HG02763 (cell line): ENCODE measurements around the gene LPP.

Source experiments
- ATAC-seq: cut with Tn5 transposase; IDR thresholded peaks from one replicate; pipeline ENCODE4 v1.9.1; 2021; ENCODE audit warnings: mild to moderate bottlenecking, moderate library complexity; ENCODE audit not compliant: unreplicated experiment

Gene LPP

GRCh38 chr3:188134856-188135255 lies 19.1 kb upstream of the LPP start:
- ATAC-seq = no peak

- ATAC-seq = no peak
These were observed 18.7 kb upstream of the LPP start for GRCh38 chr3:188135271-188135670.

- ATAC-seq = no peak
These were observed 16.9 kb upstream of the LPP start for GRCh38 chr3:188137051-188137450.

DNA sequence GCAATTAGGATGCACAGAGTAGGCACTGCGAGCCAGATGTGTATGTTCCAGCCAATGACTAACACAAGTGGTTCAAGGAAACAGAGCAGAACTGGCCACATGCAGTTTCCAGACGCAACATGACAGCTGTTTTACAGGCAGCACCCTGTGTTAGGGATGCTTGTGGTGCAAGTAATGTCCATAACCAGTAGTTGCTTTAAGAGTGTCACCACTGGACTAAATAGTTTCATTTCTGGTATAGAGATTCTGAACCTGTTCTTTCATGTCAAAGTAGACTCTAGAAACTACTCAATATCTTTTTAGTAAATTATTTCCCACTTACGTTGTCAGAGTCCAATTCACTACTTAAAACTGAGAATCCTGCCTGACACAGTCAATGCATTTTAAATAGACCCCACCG lies 14.5 kb upstream of the LPP start:
- no peak for ATAC-seq

DNA sequence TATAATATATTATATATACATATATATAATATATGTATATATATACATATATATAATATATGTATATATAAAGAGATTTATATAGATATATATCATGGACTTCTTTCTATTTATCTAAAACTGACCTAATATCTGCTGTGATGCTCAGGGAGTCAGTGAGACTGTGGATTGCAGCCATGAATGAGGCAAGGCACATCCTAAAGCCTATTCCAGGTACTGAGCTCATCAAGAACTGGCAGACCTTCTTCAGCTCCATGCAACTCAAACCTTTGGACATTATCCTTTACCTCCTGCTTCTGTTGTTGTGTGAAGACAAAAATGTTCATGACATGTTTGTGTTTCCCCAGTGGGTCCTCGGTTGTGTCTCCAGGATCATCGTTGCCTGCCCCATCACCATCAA lies 7.7 kb upstream of the LPP start:
- no peak for ATAC-seq

- ATAC-seq = no peak
These were observed 6.2 kb upstream of the LPP start for GRCh38 chr3:188147782-188148181.

DNA sequence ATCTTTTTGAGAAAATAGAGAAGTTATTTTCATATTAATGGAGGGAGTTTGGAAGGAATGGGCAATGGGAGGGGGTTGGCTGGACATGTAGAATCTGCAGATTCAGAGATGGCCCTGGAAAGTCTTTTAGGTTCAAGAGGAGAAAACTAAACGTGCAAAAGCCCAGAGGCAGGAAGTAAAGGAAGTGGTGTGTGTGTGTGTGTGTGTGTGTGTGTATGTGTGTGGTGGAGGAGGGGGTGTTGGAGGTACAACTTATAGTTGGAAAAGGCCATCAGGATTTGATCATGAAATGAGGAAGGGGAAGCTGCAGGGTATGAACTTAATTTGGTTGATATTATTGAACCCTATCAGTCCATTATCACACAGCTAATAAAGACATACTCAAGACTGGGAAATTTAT lies 5.6 kb upstream of the LPP start:
- ATAC-seq = no peak

DNA sequence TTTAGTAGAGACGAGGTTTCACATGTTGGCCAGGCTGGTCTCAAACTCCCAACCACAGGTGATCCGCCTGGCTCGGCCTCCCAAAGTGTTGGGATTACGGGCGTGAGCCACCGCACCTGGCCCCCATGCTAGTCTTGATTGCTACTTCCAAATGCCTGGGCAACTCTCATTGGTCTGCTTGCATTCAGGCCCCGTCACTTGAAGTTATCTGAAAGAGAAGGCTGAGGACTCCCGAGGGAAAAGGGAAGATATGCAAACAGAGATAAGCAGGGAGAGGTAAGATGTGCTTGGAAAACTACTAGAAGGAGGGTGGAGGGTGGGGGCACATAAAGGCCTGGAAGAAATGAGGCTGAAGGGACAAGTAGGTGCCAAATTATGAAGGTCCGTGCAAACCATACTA lies 4.4 kb upstream of the LPP start:
- ATAC-seq = no peak

GRCh38 chr3:188150982-188151381 lies 3.0 kb upstream of the LPP start:
- ATAC-seq = no peak

DNA sequence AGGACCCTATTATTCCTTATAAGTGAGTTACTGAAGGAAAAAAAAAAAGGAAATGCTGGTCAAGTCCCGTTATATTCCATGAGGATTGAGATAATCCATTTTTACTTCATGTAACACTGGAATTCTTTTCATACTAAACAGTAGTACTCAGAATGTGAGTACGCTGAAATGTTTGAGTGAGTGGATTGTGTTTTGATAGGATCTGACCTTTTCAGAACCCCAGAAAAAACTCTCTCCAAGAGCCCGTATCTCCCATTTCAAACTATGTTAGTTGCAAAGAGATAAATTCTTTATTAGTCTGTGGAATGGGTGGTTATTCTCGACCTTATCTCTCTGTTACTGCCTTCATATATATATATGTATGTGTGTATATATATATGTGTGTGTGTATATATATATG lies 2.5 kb upstream of the LPP start:
- ATAC-seq = no peak

GRCh38 chr3:188152660-188153436 lies 1.1 kb upstream of the LPP start:
- ATAC-seq = no peak

DNA sequence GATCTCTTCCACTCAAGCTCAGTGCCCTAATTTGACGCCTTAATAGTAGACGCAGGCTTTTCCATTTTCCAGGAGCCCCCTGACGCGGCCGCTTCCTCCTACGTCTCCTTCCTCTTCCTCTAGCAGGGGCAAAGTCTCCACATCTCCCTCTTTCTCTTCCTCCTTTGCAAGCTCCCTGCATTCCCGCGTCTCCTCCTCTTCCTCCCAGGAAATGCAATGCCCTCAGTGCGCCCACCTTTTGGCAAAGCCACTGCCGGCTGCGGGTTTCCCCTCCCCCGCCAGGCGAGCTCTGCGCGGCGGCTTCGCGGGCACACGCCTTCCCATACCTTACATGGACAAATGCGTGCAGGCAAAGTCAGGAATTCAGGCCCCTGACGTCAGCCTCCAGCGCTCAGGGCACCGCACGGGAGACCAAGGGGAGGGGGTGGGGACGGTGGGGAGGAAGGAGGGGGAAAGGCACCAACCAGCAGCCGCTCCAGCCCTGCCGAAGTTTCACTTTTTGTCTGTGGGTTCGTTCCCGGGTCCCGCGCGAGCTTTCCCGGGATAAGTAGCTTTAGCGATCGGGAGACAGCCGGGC lies 432 bp upstream of the LPP start:
- ATAC-seq = no peak

DNA sequence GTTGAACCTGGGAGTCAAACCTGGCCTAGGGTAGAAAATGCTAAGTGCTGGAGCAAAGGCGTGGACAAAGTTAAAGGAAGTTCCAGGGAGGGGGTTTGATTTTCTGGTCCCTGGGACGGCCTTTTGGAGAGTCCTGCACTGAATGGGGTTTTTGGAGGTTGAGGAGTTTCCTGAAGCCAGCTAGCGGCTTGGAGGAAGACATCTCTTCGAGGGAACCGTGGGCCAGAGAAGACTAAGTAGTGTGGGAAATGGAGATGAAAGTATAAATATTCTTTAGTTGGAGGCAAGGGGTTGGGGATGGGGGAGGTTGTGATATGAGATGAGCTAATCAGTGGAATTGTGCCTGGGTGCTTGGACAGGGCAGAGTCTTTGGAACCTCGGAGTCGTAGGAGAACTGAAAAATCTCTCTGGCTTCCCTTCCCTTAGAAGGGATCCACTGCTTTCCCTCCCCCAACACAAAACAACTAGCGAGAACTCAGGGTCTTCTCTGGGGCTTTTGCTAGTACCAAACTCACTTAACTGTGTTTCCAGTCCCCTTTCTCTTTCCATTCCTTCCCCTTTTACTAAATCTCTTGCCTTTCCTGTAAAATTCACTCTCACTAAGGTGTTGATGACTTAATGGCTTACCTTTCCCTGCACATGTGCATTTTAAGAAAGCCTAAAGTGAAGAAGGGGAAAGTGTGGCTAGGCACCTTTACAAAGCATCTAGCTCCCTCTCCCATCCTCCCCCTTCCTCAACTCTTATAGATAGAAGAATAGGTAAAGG lies 1.0 kb downstream of the LPP start:
- ATAC-seq = no peak

DNA sequence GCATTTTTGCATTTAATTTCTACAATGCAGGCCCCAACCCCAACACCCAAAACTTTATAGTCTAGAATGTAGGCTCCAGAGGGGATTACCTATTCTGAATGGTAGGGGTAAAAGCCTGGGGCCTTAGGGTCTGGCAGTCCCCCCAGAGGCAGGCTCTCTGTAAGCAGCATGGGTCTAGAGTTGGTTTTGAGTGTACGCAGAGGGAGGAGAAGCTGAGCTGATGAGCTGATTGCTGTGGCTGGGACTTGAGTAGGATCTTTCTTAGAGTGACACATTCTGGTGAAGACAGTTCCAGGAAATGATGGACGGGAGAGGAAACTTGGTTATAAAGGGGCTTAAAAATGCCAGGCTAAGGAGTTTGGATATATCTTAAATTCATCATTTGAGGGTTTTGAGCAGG lies 2.1 kb downstream of the LPP start:
- no peak for ATAC-seq

GRCh38 chr3:188157407-188157806 lies 3.5 kb downstream of the LPP start:
- ATAC-seq = no peak

DNA sequence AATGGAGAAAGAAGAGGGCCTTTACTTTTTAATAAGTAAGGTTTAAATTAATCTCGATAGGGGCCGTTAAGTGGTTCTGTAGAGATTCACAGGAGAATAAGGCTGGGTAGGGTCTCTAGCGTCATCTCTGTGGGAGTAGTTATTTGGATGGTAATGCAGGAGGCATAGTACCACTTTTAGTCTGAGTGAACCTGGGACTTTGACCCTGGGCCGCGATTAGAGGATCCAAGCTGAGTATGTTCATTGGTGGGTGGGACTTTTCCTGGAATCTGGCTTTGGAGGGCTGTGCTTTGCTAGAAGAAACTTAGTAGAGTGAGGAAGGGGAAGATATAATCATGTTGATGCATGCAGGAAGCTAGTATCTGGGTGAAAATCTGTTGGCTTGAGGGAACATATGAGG lies 4.0 kb downstream of the LPP start:
- ATAC-seq = no peak

GRCh38 chr3:188158731-188159310 lies 4.9 kb downstream of the LPP start:
- ATAC-seq = no peak

DNA sequence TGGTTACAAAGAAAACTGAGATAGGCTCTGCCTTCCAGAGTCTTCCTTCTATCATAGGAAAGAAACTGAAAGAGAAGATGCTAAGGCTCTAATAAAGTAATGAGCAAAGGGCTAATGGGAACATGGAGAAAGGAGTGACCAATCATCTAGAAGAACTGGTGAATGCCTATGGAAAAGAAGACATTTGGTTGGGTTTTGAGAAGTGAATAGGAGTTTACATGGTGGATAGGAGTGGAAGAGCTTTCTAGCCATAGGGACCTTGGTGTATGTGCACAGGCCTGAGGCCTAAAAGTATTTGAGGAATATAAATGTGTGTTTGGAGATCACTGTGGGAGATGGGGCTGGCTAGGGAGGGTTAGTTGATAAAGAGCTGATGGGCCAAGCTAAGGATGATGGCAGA lies 6.8 kb downstream of the LPP start:
- no peak for ATAC-seq

GRCh38 chr3:188164248-188164687 lies 10.3 kb downstream of the LPP start:
- no peak for ATAC-seq

- ATAC-seq = no peak
These were observed 11.6 kb downstream of the LPP start for GRCh38 chr3:188165596-188165995.

DNA sequence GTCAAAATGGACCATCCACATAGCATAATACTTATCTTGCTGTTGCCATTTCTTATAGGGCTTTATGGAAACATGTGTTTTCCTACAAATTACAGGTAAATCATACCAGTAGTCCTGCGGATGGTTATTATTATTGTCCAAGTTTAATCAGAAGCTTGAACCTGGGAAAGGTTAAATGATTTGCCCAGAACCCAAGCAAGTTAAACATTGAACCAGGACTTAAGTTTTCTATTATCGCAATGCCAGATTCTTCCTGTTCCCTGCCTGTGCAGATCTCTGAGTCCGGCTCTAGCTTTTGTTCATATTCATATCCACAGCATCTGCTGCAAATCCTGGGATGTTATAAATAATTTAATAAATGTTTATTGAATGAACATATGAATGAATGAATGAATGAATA lies 12.5 kb downstream of the LPP start:
- no peak for ATAC-seq

GRCh38 chr3:188168186-188168585 lies 14.2 kb downstream of the LPP start:
- ATAC-seq = no peak
